Left renal cortex interstitium (tissue), 4 donors: ENCODE measurements around the gene PMAIP1. TPM values are rescaled to one million over a fixed set of nuclear protein-coding genes. Genes with fewer than 3 reads are reported as not detected.
"Not testable (repeated sequence)": the region's sequence is repeated elsewhere in the genome, so short reads cannot be mapped to it uniquely, and the experiment has no call there.

Experiments
- DNase-seq, 4 donors: peaks; one replicate each; pipeline ENCODE4 v3.0.0-alpha.2; 2013; ENCODE audit warnings: low read depth in 4 of 4, low spot score in 2 of 4, missing footprints in 1 of 4
- polyA plus RNA-seq, 4 donors: library from polyadenylated mRNA; unstranded; fragments of 120-200 nt; gene quantifications; one replicate each; pipeline ENCODE4 v1.2.1, GENCODE V29; 2013; ENCODE audit not compliant: insufficient read length in 4 of 4

The PMAIP1 gene
- 1 to 10 TPM; 3.4 to 4.1 (median 3.9) TPM for polyA plus RNA-seq

DNA sequence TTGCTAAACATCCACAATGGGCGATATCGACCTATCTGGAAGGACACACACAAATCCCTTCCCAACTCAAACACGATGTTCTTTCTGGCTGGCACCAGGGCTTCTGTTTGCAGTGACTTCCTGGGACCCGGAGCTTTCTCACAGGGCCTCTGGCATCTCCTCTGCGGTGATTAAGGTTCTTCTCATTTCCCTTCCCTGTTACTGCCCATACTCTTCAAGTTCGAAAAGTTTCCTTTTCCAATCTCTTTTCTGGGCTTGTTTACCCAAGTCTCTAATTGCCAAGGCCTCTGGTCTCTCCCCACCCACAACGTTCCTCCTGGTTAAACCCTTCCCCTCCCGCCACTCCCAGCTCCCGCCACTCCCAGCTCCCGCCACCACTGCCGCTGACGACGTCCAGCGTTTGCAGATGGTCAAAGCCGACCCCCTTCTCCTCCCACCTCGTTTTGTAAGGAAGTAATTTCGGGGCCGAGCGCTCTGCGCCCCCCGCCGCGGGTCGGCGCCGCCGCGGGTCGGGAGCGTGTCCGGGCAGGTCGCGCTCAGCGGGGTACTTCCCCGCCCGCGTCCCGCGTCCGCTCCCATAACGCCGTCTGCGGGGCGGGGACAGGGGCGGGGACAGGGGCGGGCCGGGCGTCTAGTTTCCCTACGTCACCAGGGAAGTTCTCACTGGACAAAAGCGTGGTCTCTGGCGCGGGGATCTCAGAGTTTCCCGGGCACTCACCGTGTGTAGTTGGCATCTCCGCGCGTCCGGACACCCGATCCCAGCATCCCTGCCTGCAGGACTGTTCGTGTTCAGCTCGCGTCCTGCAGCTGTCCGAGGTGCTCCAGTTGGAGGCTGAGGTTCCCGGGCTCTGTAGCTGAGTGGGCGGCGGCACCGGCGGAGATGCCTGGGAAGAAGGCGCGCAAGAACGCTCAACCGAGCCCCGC is at the start of gene PMAIP1:
PMAIP1 (plus strand) TSS at position 699 of the 924 bp plus-strand sequence; CDS start at position 881, 182 bp downstream.
- peak in 3 of 4 donors; percentile 75 to 81 (median 78) for DNase-seq

DNA sequence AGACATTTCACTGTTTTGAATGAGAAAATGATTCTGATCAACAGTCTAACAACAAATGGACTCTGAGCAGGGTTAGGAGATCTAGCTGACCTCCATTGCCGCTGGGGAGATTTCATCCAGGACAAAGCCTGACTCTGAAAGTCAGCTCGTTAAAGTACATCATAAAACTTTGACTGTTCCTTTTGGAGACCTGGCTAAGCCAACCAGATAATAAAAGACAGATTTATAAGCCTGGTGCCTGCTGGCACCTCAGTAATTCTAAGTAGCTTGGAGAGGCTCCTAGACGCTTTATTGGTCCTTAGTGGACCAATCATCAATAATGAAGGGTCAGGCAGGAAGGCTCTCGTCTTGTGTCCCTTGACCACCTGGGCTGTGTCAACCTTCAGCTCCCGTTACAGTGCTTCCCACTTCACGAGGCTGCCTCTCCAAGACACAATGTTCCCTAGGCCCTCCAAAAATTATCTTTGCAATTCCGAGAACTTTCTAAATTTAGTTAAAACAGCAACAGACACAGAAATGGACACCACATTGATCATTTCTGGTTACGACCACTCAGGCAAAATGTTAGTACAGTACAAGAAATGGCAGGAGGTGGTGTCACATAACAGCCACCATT is 47.9 kb upstream of the PMAIP1 start:
- no peak for DNase-seq

DNA sequence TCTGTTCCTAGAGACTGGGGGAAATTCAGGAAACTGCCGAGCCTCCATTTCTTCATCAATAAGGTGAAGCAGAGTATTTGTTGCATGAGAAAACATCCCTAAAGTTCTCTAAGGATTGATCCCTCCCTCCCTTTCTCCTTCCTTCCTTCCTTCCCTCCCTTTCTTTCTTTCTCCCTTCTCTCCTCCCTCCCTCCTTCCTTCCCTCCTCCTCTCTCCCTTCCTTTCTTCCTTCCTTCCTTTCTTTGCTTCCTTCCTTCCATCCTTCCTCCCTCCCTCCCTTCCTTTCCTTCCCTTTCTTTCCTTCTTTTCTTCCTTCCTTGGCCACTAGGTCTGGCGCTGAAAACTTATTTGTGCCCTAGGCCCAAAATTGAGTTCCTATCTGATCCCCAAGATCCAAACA is 47.2 kb upstream of the PMAIP1 start:
- DNase-seq = no peak

DNA sequence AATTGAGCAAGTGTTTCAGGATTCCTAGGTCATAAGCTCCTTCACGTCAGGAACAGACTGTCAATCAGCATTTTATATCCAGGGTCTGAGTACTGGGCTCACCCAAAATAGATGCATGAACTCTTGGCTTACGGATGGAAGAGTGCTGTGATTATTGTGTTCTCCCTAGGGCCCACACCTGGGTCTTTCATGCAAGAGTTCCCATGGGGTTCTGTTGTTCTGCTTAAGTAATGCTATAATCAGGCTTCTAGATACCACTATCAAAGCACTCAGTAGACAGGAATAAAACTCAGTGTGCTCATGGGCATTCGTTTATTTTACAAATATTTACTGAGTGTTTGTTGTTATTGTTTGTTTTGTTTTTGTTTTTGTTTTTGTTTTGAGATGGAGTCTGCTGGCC is 46.4 kb upstream of the PMAIP1 start:
- no peak for DNase-seq

DNA sequence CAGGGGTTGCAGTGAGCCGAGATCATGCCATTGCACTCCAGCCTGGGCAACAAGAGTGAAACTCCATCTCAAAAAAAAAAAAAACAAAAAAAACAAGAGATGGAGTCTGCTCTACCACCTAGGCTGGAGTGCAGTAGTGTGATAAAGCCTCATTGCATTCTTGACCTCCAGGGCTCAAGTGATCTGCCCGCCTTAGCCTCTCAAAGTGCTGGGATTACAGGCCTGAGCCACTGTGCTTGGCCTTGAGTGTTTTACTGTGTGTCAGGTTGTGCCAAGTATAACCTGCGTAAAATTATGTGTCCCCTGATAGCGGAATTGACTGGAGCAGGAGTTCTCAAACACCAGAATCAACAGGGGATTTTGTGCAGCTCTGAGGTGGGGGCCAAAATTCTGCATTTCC is 45.8 kb upstream of the PMAIP1 start:
- DNase-seq = not testable (repeated sequence)

DNA sequence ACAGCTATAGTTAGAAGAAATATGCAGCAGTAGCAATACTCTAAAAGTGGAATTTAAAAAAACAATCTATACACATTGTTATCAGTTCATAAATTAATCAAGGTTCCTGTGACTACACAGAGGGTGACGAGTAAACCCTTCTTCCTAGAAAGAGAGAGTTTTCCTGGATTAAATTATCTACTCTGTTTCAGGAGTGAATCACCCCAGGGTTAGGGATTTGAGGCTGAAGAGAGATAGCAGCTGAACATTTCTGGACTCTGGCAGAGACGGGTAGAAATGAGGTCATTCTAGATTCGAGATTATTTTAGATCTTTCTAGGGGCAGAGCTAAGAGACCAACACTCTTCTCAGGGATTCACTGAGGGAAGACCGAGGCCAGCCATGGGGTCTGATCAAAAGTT is 38.8 kb upstream of the PMAIP1 start:
- DNase-seq = no peak

DNA sequence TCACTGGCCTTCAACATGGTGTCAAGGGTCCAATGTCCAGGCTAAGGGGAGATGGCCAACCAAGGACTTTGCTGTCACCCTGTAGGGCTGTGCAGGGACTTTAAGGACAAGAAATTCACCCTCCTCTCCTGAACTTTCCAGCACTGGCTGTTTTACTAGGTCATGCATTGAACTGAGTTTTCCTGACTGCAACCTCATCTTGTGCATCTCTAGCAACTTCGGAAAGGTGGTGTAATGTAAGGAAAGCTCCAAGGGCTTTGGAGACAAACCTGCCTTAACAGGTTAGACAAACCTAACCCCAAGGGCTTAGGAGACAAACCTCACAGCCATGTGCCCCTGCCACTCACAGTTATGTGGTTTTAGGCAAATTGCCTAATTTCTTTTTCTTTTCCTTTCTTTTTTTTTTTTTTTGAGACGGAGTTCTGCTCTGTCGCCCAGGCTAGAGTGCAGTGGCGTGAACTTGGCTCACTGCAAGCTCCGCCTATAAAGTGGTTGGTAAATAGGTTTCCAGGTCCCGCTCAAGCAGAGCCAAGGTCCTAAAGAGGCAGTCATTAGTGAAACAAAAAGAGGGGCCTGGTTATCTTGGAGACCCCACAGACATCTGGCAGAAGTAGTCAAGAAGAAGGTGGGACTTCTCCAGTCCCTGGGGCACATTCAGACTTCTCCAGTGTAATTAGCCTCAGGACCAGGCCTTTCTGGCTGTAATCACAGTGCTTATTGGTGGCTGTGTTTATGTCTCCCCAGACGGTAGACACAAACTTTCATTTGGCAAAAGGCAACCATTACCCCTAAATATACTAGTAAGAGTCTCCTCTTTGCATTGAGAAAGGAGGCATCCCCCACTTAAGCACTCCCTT is 37.6 kb upstream of the PMAIP1 start:
- no peak for DNase-seq

DNA sequence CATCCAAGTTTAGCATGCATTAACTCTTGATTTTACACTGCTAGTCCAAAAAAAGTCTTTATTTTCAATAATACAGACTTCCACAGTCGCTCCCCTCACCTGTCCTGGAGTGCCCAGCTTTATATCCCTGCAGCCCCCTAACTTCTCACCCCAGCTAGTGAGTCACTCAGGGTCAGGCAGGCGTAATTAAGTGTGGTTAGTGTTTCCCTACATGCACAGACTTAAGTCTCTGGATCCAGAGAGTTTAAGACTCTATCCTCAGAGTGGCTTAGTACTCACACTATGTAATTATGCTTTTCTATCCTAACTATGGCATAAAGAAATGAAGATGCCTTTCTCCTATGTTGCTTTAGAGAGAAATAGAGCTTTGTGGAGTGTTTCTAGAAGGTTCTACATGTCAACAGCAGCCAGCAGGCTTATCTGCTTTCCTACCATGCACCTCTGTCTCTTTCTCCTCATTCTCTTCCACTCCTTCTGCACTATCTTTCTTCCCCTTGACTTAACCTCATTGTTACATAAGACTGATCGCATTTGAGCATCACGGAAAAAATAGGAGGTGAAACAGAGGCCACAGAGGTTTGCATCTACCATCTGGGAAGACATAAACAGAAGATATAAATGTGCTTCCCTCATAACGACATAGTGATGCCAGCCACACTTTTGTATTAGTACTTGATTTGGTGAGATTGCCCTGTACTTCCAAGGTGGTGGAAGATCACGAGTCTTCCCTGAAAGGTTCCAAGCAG is 34.4 kb upstream of the PMAIP1 start:
- DNase-seq = no peak

DNA sequence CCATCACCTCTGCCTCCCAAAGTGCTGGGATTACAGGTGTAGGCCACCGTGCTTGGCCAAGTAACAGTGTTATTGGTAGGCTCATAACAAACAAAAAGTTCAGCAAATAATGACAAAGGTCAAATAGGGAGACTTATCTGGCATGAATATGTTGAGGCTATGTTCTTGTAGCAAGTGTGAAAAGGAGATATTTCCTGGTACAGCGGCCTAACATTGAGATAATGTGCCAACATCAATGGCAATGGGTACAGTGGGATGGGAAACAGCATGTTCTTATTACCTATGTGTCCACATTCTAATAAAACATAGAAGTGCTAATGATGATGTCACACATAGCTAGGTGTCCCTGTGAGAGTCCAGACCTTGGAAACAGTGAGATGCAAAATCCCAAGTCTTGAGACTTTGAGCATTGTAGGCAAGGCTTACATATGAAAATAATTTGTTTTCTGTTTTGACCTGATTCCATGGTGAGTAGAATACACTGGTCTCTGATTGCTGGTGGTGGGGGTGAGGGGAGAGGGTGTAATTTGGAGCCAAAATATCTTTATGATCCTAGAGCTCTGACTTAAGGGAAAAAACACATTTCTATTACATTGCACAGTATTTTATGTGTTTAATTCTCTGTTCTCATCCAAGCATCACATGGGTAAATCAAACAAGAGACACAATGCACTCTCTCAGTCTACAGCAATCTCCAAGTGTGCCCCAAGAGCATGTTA is 33.1 kb upstream of the PMAIP1 start:
- DNase-seq = no peak

DNA sequence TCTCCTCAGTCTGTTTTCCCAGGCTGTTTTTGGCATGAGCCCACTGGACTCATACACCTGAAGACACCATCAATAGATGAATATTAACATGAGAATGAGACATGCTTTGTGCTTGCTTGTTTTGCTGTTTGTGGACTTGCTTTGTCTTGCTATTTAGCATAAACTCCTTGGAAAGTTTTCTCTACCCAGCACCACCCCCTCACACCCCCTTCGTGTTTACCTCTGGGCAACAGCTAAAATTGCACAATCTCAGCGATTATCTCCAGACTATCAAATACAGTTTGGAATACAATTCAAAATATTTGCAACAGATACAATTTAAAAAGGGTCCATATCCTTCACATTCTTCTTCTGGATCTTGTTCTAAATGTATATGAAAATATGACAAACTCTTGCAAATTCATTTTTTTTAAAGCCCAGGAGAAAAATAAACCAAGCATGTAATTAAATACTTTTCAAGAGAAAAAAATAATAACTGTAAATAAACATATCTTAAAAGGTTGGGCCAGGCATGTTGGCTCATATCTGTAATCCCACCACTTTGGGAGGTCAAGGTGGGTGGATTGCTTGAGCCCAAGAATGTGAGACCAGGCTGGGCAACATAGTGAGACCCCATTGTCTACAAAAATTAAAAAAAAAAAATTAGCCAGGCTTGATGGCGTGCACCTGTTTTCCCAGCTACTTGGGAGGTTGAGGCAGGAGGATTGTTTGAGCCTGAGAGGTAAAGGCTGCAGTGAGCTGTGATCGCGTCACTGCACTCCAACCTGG is 32.3 kb upstream of the PMAIP1 start:
- DNase-seq = no peak

DNA sequence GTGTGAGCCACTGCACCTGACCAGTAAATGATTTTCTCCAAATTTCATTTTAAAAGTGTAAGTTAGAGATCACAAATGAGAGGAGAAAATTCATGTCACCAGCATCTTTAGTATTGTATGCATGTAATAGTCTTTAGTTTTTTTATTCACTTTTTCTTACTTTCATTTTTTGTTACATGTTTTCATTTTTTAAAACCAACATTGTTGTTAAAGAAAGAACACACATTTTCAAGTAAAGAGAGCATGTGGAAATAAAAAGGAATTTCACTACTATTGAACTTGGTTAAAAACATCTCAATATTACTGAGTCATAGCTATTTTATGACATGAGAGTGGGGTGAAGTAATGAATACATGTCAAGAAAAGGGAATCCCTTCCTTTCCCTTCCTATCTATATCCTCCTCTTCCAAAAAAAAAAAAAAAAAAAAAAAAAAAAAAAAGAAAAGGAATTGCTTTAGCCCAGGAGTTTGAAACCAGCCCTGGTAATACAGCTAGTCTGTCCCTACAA is 29.1 kb upstream of the PMAIP1 start:
- no peak for DNase-seq

DNA sequence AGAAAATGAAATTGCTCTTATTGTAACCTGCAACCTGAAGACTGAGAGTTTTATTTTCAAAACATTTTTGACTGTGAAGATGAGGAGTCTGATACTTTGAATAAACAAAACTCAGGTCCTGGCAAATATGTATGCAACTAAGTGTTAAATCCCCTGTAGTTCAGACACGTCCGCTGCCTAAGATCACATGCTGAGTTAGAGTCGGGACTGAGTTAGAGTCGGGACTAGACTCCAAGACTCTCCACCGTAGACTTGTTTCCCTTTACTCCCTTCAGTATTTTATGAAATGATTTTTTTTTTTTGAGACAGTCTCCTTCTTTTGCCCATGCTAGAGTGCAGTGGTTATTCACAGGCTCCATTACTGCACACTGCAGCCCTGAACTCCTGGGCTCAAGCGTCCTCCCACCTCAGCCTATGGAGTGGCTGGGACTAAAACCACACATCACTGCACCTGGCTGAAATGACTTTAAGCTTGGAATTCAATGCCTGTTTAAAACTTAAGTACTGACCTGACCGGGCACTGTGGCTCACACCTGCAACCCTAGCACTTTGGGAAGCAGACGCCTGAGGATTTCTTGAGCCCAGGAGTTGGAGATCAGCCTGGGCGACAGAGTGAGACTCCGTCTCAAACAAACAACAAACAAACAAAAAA is 28.0 kb upstream of the PMAIP1 start:
- no peak for DNase-seq

DNA sequence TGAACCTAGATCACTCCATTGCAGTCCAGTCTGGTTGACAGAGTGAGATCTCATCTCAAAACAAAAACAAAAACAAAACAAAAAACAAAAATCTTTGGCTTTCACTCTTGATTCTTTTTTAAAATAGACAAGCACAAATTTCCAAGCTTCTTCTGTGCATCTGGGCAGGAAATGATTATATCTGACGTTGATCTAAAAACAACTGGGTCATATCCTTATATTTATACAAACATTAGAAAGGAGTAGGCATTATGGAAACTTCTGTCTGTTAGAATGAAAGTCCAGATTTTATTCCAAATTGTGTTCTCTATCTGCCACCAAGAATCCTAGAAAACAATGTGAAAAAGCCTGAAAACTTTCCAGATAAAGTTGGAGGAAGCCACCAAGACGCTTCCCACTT is 26.2 kb upstream of the PMAIP1 start:
- no peak for DNase-seq

DNA sequence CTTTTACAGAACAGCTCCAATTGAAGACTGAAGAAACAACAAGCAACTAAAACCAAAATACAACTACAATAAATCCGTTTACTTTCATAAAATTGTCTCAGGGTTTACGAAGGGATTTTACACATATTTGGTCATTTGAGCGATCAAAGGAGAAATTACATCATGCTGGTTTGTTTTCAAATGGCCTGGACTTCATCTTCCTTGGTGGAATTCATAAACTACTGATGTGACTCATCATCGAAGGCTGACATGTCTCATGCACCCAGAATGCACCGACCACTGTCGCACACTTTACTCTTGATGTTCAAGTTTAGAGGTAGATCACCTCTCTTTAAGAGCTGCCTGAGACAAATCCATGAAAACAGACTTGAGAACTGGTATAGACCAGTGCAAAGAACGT is 25.6 kb upstream of the PMAIP1 start:
- no peak for DNase-seq

DNA sequence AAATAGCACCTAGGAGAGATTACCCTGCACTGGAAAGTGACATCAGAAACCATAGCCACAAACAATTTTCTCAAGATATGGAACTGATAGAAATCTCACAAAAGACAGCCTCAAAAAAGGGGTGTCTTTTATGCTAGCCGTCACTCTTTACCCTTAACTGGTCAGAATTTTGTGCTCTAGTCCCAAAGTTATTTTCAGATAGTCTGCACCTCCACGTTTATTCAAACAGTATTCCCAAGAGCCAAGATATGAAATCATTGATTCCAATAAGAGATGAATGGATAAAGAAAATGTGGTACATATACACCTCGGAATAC is 23.5 kb upstream of the PMAIP1 start:
- DNase-seq = no peak

DNA sequence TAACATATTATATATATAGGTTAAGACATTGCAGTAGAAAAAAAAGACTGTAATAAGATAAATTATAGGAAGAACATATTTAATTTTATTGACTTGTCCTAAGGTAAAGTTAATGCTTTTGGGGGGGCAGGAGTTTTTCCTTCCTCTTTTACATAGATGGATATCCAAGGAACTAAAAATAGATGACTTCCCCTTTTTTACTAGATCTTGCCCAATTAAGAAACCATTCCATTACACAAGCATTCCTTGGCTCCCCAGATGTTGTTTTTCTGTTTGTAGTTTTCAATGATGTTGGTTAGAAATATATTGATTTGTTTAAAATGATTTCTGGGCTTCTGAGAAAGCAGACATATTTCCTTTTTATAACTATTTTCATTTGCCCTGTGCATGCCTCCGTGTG is 22.4 kb upstream of the PMAIP1 start:
- no peak for DNase-seq

DNA sequence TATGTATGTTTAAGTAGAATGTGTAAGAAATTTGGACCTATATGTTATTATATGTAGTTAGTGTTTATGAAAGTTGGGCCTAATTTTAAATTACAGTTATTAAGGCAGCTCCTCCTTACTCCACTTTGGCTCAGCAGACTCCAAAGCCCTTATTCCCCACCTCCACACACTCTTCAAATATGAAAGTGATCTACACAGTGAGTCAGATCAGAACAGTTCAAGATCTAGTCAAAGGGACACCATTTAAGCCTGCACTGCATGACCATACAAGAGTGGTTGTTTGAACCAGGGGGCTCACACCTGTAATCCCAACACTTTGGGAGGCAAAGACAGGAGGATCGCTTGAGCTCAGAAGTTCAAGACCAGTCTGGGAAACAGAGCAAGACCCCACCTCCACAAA is 21.2 kb upstream of the PMAIP1 start:
- DNase-seq = no peak
